ENCODE data around the gene HHLA2. TPM values are rescaled to one million over a fixed set of nuclear protein-coding genes. Genes with fewer than 3 reads are reported as not detected.

The HHLA2 gene
- total RNA-seq, 2 donors from 2014 or later, result 148 to 183 TPM

DNA sequence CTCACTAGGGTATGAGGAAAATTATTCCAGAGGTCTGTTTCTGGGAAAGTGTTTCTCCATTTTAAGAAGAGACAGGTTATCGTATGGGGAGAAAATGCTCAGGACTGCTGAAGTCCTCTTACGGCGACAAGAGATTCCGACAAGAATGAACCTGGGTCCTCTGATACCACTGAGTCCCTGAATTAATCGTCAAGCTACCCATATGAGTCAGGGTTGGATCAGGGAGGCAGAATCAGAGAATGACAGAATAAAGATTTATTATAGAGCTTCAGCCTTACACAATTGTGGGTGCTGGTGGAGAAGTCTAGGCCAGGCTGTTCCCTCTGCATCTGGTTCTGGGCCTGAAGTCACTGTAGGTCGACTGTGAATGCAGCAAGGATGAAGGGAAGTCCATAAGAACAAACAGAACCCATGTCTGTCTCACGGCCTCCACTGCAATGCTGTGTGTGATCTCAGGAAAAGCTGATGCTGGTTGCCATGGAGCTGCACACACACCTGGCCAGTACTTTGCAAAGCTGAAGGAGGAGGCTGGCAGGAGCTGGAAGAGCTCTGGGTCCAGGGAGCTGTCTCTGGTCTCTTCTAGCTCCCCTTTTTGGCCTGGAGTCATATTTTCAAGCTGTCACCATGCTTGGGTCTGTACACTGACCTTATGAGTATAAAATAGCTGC is 83.9 kb downstream of the HHLA2 start:
- DNase-seq, result no peak
- intact Hi-C loops (cut with DNase I, micrococcal nuclease), result no loop called here
- peak; percentile 14 for ATAC-seq

- ATAC-seq, result no peak
- intact Hi-C loops (cut with DNase I, micrococcal nuclease), result no loop called here
- DNase-seq, result no peak
Measured at GRCh38 chr3:108381529-108382140, 85.3 kb downstream of the HHLA2 start.

- no peak for ATAC-seq
Measured at GRCh38 chr3:108383306-108383705, 87.0 kb downstream of the HHLA2 start.

DNA sequence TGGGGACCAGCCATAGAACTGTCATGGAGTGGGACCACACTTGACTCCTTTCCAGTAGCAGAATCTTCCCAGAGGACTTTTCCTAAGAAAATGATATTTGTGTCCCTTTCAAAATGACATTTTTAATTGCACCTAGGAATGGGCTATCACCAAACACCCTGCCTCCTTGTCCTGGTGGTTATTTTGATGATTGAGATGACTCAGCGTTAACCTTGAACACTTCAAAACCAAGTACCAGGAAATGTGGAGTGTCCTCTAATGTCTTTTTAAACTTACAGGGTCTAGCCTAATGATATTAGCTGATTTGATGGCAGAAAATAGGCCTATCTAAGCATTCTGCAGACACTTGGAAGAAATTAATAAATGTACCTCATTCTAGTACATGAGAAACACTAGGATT is 90.7 kb downstream of the HHLA2 start:
- intact Hi-C loops (cut with DNase I, micrococcal nuclease), result no loop called here
- ATAC-seq, result no peak
- DNase-seq, result no peak

More at GRCh38 chr3:108383306-108383705, 87.0 kb downstream of the HHLA2 start:
- no peak for DNase-seq
- intact Hi-C loops (cut with DNase I, micrococcal nuclease), result no loop called here

DNA sequence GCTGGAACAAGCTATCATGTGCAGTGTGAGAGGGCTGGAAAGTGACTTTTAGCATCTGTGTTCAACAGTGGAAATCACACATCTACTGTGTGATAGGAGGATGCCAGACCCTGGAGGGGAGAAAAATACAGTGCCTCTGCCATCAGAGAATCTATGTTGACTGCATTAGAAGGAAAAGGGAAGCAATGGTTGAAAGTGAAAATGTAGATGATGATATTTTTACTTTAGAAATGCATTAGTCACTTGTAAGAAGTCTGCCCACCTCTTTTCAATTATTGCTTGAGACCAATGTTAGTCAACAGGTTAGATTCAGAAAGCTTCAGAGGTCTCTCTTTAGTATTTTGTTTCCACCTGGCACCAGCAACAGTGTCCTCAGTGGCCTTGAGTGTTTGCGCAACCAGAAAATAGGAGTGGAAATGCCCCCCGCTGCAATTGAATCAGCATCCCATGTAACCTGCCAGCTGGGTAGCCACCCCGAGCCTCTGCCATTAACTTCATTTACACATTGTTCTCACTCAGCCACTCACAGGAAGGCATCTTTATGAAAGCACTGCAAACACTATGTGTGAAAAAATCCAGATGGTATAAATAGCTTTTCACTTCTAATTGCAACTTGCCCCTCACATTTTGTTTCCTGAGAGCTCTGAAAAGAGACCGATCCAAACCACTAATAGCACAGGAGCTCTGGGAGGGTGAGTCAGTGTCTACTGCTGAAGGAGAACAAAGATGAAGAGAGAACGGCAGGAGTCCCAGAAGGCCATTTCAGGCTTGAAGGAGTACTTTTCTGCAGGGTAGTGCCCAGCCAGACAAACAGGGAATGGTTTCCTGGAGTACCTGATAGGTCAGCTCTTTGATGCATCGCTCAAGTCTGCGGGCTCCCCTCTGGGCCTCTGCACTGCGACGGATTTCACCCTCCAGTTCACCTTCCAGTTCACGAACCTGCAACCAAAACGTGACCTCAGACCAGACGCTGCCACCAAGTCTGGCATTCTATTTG is 92.1 kb downstream of the HHLA2 start:
- DNase-seq (peak in 1 of 2 donors; percentile 18), ATAC-seq (peak; percentile 3)
- intact Hi-C loops (cut with DNase I, micrococcal nuclease), result no loop called here

DNA sequence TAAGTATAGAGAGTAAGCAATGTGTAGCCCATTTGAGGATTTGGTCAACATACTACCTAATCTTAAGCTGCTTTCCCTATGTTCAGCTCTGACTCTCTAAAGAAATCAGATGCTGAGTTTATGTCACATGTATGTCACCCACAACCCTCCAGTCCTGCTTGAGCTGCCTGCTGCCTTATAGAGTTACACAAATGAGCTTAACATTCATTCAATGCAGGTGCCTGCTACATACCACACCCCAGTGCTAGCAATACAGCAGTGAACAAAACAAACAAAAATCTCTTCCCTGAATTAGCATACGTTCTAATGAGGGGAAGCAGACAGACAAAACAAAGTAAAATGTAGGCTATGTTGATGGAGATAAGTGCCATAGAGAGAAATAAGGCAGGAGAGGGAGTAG is 93.0 kb downstream of the HHLA2 start:
- ATAC-seq, result peak; percentile 75
- intact Hi-C loops (cut with DNase I, micrococcal nuclease), result no loop called here
- peak in 1 of 2 donors; percentile 11 for DNase-seq

DNA sequence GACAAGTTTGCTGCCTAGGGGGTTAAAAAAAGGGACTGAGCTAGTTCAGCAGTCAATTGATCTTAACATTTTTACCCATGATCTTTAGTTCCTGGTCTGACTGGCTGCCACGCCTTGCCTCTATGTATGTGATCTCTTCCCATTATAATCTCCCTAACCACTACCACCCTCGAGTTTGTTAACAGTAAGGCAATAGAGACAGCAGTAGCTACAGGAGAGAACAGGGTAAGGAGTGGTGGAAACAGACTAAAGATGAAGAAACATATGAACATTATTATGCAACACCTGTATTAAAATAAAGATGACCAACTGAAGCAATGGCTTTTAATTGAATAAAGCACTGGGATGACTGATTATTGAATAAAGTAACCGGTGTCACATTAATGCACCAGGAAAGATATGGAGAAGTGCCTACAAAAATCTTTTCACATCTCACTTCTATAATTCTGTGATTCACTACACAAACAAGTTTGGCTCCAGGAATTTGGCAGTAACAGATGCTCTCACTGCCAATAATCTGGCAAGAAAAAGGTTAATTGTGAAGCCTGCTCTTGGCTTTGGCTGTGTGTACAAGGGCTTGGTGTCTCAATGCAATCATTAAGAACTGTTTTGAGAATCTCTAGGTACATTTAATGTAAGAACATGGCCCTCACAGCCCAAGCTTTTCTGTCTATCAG is 95.7 kb downstream of the HHLA2 start:
- intact Hi-C loops (cut with DNase I, micrococcal nuclease), result no loop called here

GRCh38 chr3:108393128-108393900 is 97.0 kb downstream of the HHLA2 start:
- DNase-seq, result no peak
- ATAC-seq, result no peak
- intact Hi-C loops (cut with DNase I, micrococcal nuclease), result no loop called here

More for the DNA sequence above, 95.7 kb downstream of the HHLA2 start:
- ATAC-seq (peak; percentile 65), DNase-seq (no peak)

- DNase-seq (no peak), ATAC-seq (no peak)
- intact Hi-C loops (cut with DNase I, micrococcal nuclease), result no loop called here
Measured at GRCh38 chr3:108394016-108394415, 97.7 kb downstream of the HHLA2 start.

- no peak for ATAC-seq
- DNase-seq, result no peak
- intact Hi-C loops (cut with DNase I, micrococcal nuclease), result no loop called here
Measured at GRCh38 chr3:108394563-108394962, 98.2 kb downstream of the HHLA2 start.

DNA sequence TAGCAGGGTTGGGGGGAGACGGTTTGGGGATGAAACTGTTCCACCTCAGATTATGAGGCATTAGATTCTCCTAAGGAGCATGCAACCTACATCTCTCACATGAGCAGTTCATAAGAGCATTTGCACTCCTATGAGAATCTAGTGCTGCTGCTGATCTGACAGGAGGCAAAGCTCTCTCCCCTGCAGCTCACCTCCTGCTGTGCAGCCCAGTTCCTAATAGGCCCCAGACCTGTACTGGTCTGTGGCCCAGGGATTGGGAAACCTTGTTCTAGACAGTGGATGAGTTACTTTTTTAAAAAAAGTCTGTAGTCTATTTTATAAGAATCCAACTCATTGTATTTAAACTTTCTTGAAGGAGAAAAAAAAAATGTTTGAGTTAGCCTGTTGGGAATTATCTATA is 100.0 kb downstream of the HHLA2 start:
- intact Hi-C loops (cut with DNase I, micrococcal nuclease), result no loop called here
- ATAC-seq (no peak), DNase-seq (no peak)

DNA sequence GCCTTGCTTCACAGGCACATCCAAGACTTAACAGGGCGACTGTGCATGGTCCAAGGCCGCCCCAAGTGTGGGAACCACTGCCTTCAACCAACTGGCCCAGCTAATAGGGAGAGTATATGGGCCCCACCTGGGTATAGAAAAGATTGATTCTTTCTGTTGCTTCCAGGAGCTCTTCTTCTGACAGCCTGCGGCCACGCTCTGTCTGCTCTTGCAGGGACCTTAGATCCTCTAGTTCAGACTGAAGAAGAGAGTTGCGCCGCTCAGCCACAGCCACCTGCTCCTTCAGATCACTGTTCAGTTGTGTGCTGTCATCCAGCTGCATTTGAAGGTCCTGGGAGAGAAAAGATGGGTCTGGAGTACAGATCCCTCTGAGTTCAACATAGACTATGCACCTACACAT is 102.2 kb downstream of the HHLA2 start:
- intact Hi-C loops (cut with DNase I, micrococcal nuclease), result no loop called here
- no peak for ATAC-seq
- no peak for DNase-seq

- ATAC-seq (no peak), DNase-seq (no peak)
- intact Hi-C loops (cut with DNase I, micrococcal nuclease), result no loop called here
Measured at GRCh38 chr3:108401836-108402235, 105.5 kb downstream of the HHLA2 start.

GRCh38 chr3:108403198-108403597 is 106.8 kb downstream of the HHLA2 start:
- intact Hi-C loops (cut with DNase I, micrococcal nuclease), result no loop called here
- DNase-seq, result no peak
- ATAC-seq, result peak; percentile 69

GRCh38 chr3:108403686-108404345 is 107.5 kb downstream of the HHLA2 start:
- intact Hi-C loops (cut with DNase I, micrococcal nuclease), result no loop called here
- ATAC-seq, result no peak

GRCh38 chr3:108404368-108404767 is 108.0 kb downstream of the HHLA2 start:
- intact Hi-C loops (cut with DNase I, micrococcal nuclease), result no loop called here
- ATAC-seq, result no peak
- no peak for DNase-seq

More at GRCh38 chr3:108403686-108404345, 107.5 kb downstream of the HHLA2 start:
- no peak for DNase-seq

DNA sequence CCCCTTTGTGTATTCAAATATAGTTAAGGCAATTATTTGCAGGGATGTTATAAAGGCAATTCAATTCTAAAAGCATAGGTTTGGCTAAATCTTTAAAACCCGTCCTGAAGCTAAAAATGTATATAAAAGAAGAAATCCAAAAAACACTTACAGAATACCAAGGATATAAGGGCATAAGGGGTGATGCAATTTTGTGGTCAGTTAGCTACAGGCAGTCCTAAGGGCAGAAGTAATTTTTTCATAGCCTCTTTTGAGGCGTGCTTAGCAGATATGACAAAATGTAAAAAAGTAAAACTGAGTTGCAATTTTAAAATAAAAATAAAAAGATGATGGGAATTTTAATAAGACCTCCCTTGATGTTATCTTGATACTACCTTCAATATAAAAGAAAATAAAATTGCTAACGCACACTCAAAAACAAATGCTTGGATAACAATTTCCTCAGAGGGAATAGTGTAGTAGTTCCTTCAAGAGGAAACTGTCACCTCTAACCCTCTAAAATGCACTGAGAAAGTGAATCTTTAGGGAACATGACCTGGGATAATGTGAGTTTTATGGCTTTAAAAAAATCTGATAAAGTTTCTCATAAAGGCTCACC is 109.8 kb downstream of the HHLA2 start:
- ATAC-seq (no peak), DNase-seq (no peak)
- intact Hi-C loops (cut with DNase I, micrococcal nuclease), result no loop called here

Data from left colon (tissue), 2 donors.